GF-D8 (cell line): ENCODE measurements around the gene MRPS14.
"Not testable (repeated sequence)": the region's sequence is repeated elsewhere in the genome, so short reads cannot be mapped to it uniquely, and the experiment has no call there.

ENCODE experiments used
- DNase-seq: peaks from one replicate; lab custom pipeline; 2025; lab: John Stamatoyannopoulos, UW

The MRPS14 gene

GRCh38 chr1:175023043-175023921, at the start of gene MRPS14:
MRPS14 (minus strand) TSS chr1:175023425; CDS start chr1:175023408, 17 bp downstream.
- DNase-seq = peak; percentile 91

GRCh38 chr1:175072099-175072951, 49.1 kb upstream of the MRPS14 start:
- peak; percentile 36 for DNase-seq

GRCh38 chr1:175071276-175071943, 48.2 kb upstream of the MRPS14 start:
- no peak for DNase-seq

GRCh38 chr1:175070818-175071217, 47.6 kb upstream of the MRPS14 start:
- no peak for DNase-seq

GRCh38 chr1:175067362-175068106, 44.3 kb upstream of the MRPS14 start, which contains the start of gene TNN:
TNN (plus strand) TSS chr1:175067833; CDS start chr1:175077419, 9,586 bp downstream.
- DNase-seq = no peak

GRCh38 chr1:175062858-175063257, 39.6 kb upstream of the MRPS14 start:
- no peak for DNase-seq

- DNase-seq = no peak
Observed at GRCh38 chr1:175062339-175062738, 39.1 kb upstream of the MRPS14 start.

- no peak for DNase-seq
Observed at GRCh38 chr1:175054736-175055135, 31.5 kb upstream of the MRPS14 start.

- no peak for DNase-seq
Observed at GRCh38 chr1:175050992-175051391, 27.8 kb upstream of the MRPS14 start.

GRCh38 chr1:175045519-175045918, 22.3 kb upstream of the MRPS14 start:
- DNase-seq = no peak

GRCh38 chr1:175045097-175045496, 21.9 kb upstream of the MRPS14 start:
- no peak for DNase-seq

GRCh38 chr1:175044591-175044990, 21.4 kb upstream of the MRPS14 start:
- not testable (repeated sequence) for DNase-seq

- no peak for DNase-seq
Observed at GRCh38 chr1:175043824-175044223, 20.6 kb upstream of the MRPS14 start.

GRCh38 chr1:175042650-175043049, 19.4 kb upstream of the MRPS14 start:
- no peak for DNase-seq

- no peak for DNase-seq
Observed at GRCh38 chr1:175040324-175040879, 17.2 kb upstream of the MRPS14 start.

GRCh38 chr1:175037416-175037815, 14.2 kb upstream of the MRPS14 start:
- DNase-seq = no peak

GRCh38 chr1:175036476-175036875, 13.3 kb upstream of the MRPS14 start:
- no peak for DNase-seq

GRCh38 chr1:175035865-175036264, 12.6 kb upstream of the MRPS14 start:
- DNase-seq = no peak

- no peak for DNase-seq
Observed at GRCh38 chr1:175034775-175035174, 11.6 kb upstream of the MRPS14 start.

- no peak for DNase-seq
Observed at GRCh38 chr1:175033953-175034352, 10.7 kb upstream of the MRPS14 start.

GRCh38 chr1:175024773-175025172, 1.5 kb upstream of the MRPS14 start:
- DNase-seq = no peak
